ENCODE measurements around the gene ADM. TPM values are rescaled to one million over a fixed set of nuclear protein-coding genes. Genes with fewer than 3 reads are reported as not detected.

The ADM gene
- total and polyA plus RNA-seq, 4 donors = 9.7 to 33.1 (median 22.7) TPM

GRCh38 chr11:10356161-10356560 lies 51.3 kb downstream of the ADM start:
- Histone ChIP-seq H3K27me3 (ENCODE audit: control insufficient read depth in 4 of 4, insufficient read depth in 4 of 4, low read length in 3 of 4) (no peaks in the 10 kb centered on the region), H3K9me3 (ENCODE audit: control insufficient read depth in 4 of 4, low read length in 3 of 4) (no peaks in the 10 kb centered on the region), H3K36me3 (ENCODE audit: control insufficient read depth in 4 of 4, insufficient read depth in 3 of 4, low read depth in 1 of 4, low read length in 3 of 4) (no peaks in the 10 kb centered on the region), H3K27ac (ENCODE audit: low read depth in 1 of 2, low read length in 2 of 2) (no peak overlapping the region), H3K4me1 (ENCODE audit: control insufficient read depth in 4 of 4, insufficient read depth in 4 of 4, low read length in 3 of 4) (peaks cover 3 to 12% (median 7%) of the 10 kb centered on the region in 4 donors), H3K9ac (ENCODE audit: low read depth in 1 of 2, low read length in 2 of 2) (no peak overlapping the region), H3K4me3 (ENCODE audit: low read depth in 1 of 3, low read length in 3 of 3) (no peak overlapping the region)
- TF ChIP-seq RXRA (IDR thresholded peaks at IDR 0.05) = no peak
- TF ChIP-seq ZBTB33 (IDR thresholded peaks at IDR 0.05) = no peak
- no peak for TF ChIP-seq TAF1 (conservative IDR thresholded peaks at IDR 0.05)
- no peak for TF ChIP-seq HNF4G (IDR thresholded peaks at IDR 0.05)
- no peak for TF ChIP-seq RAD21 (IDR thresholded peaks at IDR 0.05)
- TF ChIP-seq GABPA (IDR thresholded peaks at IDR 0.05 in 1 of 2, conservative IDR thresholded peaks at IDR 0.05 in 1 of 2) = no peak
- TF ChIP-seq SP1 (IDR thresholded peaks at IDR 0.05) = no peak
- no peak for TF ChIP-seq REST (IDR thresholded peaks at IDR 0.05)
- no peak for TF ChIP-seq FOXA1 (IDR thresholded peaks at IDR 0.05)
- no peak for TF ChIP-seq FOXA2 (IDR thresholded peaks at IDR 0.05)
- TF ChIP-seq EGR1 (IDR thresholded peaks at IDR 0.05; ENCODE audit: low read depth in 2 of 2) = no peak
- TF ChIP-seq HNF4A (conservative IDR thresholded peaks at IDR 0.05) = no peak
- no peak for TF ChIP-seq CTCF (IDR thresholded peaks at IDR 0.05; ENCODE audit: low read depth, low read length, missing input control)
- TF ChIP-seq ATF3 (IDR thresholded peaks at IDR 0.05) = no peak
- no peak for TF ChIP-seq MAX (IDR thresholded peaks at IDR 0.05)
- no peak for TF ChIP-seq JUND (IDR thresholded peaks at IDR 0.05)
- TF ChIP-seq NR2F2 (IDR thresholded peaks at IDR 0.05) = no peak
- TF ChIP-seq YY1 (IDR thresholded peaks at IDR 0.05) = no peak
- DNase-seq (ENCODE audit: low spot score) = no peak

Small RNA genes lying within 50 kb of the gene (small RNA-seq; reads per million reads assigned to genes)
- gene AC080023.2 = not detected

Other genes with a start within 250 kb of the ADM start
- 10 to 100 TPM; 16.7 to 31.3 TPM for gene SBF2, start 10.9 kb upstream of the ADM start, total RNA-seq
- 10 to 100 TPM in 1 of 2 donors, 1 to 10 TPM in 1; 7.5 to 12.7 TPM for gene SBF2, start 10.9 kb upstream of the ADM start, polyA plus RNA-seq
- gene AMPD3, start 150.2 kb downstream of the ADM start, total RNA-seq = 1 to 10 TPM; 1.3 to 7.4 TPM
- gene AMPD3, start 150.2 kb downstream of the ADM start, polyA plus RNA-seq = under 1 TPM; 0.40 to 0.89 TPM
- gene RNF141, start 236.1 kb downstream of the ADM start, total RNA-seq = 10 to 100 TPM; 14.3 to 14.6 TPM
- 10 to 100 TPM in 1 of 2 donors, 1 to 10 TPM in 1; 6.9 to 11.7 TPM for gene RNF141, start 236.1 kb downstream of the ADM start, polyA plus RNA-seq

Measured in liver (tissue), 10 donors.